Small intestine (tissue), 7 donors: ENCODE results near the gene LRP1B. TPM values are rescaled to one million over a fixed set of nuclear protein-coding genes. Genes with fewer than 3 reads are reported as not detected.

Source experiments
- DNase-seq, 2 donors: peaks; one replicate each; pipeline versions ENCODE4 v3.0.0 to v3.0.0-alpha.2; 2013
- FAIRE-seq: peaks from 2 replicates; lab custom pipeline; 2012; peaks lifted over from hg19 to GRCh38; lab: Jason Lieb, UNC
- H3K27ac ChIP-seq, 3 donors: one replicate each; pipeline ENCODE4 v1.5.1; 2013; ENCODE audit warnings: low read length in 2 of 3, mild to moderate bottlenecking in 2 of 3, control low read depth in 1 of 3, inconsistent platforms in 1 of 3, low read depth in 1 of 3, moderate library complexity in 1 of 3
- H3K27me3 ChIP-seq, 3 donors: one replicate each; pipeline ENCODE4 v1.6.1; 2013; ENCODE audit warnings: low read length in 3 of 3, inconsistent platforms in 1 of 3; ENCODE audit not compliant: control insufficient read depth in 3 of 3, insufficient read depth in 3 of 3
- H3K36me3 ChIP-seq, 3 donors: one replicate each; pipeline ENCODE4 v1.6.1; 2013; ENCODE audit warnings: low read length in 3 of 3, inconsistent platforms in 1 of 3, low read depth in 1 of 3, mild to moderate bottlenecking in 1 of 3, moderate library complexity in 1 of 3; ENCODE audit not compliant: control insufficient read depth in 3 of 3, insufficient read depth in 2 of 3
- H3K4me1 ChIP-seq, 3 donors: one replicate each; pipeline ENCODE4 v1.6.1; 2013; ENCODE audit warnings: low read length in 2 of 3, inconsistent platforms in 1 of 3, low read depth in 1 of 3, mild to moderate bottlenecking in 1 of 3, moderate library complexity in 1 of 3; ENCODE audit not compliant: control insufficient read depth in 3 of 3, insufficient read depth in 2 of 3
- H3K4me3 ChIP-seq, 3 donors: one replicate each; pipeline ENCODE4 v1.5.1; 2013; ENCODE audit warnings: low read length in 3 of 3, control low read depth in 1 of 3, inconsistent platforms in 1 of 3, low read depth in 1 of 3, mild to moderate bottlenecking in 1 of 3, moderate library complexity in 1 of 3
- H3K9me3 ChIP-seq, 2 donors: one replicate each; pipeline ENCODE4 v1.6.1; 2013; ENCODE audit warnings: low read depth in 1 of 2, low read length in 1 of 2; ENCODE audit not compliant: control insufficient read depth in 2 of 2, insufficient read depth in 1 of 2
- WGBS, 3 donors: extraction: QIAGEN DNeasy Blood & Tissue Kit; methylation state at CpG; one replicate each; pipeline ENCODE4 v1.1.7; 2013; 5-methylcytosine and 5-hydroxymethylcytosine counted together
- polyA plus RNA-seq, 4 donors: library from polyadenylated mRNA; stranded (reverse) in 3 of 4; unstranded in 1 of 4; fragments of 200-250 nt in 3 of 4; fragments of 120-200 nt in 1 of 4; gene quantifications; one replicate each; pipeline versions ENCODE4 v1.2.1 to v1.2.3, GENCODE V29; 2013
- donor health status: healthy with polysubstance abuse.
- donor health status: control.
- donor health status: control.
- donor health status: Bipolar disorder and iron deficiency.
- donor health status: healthy.

The LRP1B gene
- polyA plus RNA-seq, 4 donors, result 0.07 to 0.64 TPM; not detected in 2

- WGBS, 3 donors, result 53 to 66% (median 62%) methylated on average over 3 of the region's 3 CpGs
- H3K9me3 ChIP-seq, result no peaks in the 10 kb centered on the region
- no peaks in the 10 kb centered on the region for H3K4me1 ChIP-seq
- FAIRE-seq, result no peak
- DNase-seq, result no peak
- no peaks in the 10 kb centered on the region for H3K36me3 ChIP-seq
- H3K27me3 ChIP-seq, result no peaks in the 10 kb centered on the region
- H3K27ac ChIP-seq, result no peak overlapping the region
- H3K4me3 ChIP-seq, result no peak overlapping the region
These were observed 93.8 kb downstream of the LRP1B start for GRCh38 chr2:142037066-142037465.

- Histone ChIP-seq H3K4me1 (no peaks in the 10 kb centered on the region), H3K27me3 (no peaks in the 10 kb centered on the region), H3K9me3 (no peaks in the 10 kb centered on the region), H3K4me3 (no peak overlapping the region), H3K36me3 (no peaks in the 10 kb centered on the region), H3K27ac (no peak overlapping the region)
- no peak for FAIRE-seq
- WGBS, 3 donors, result 16 to 38% (median 20%) methylated on average over 1 of the region's 1 CpG
- DNase-seq, result no peak
These were observed 97.4 kb downstream of the LRP1B start for GRCh38 chr2:142033393-142033792.

GRCh38 chr2:142031656-142032055, 99.2 kb downstream of the LRP1B start:
- Histone ChIP-seq H3K9me3 (no peaks in the 10 kb centered on the region), H3K4me1 (no peaks in the 10 kb centered on the region), H3K4me3 (no peak overlapping the region), H3K36me3 (no peaks in the 10 kb centered on the region), H3K27me3 (no peaks in the 10 kb centered on the region), H3K27ac (no peak overlapping the region)
- DNase-seq (no peak), FAIRE-seq (no peak)
- WGBS, 3 donors, result 66 to 75% (median 67%) methylated on average over 3 of the region's 3 CpGs

- WGBS, 3 donors, result 46 to 64% (median 64%) methylated on average over 2 of the region's 2 CpGs
- DNase-seq (no peak), FAIRE-seq (no peak)
- Histone ChIP-seq H3K4me1 (no peaks in the 10 kb centered on the region), H3K27ac (no peak overlapping the region), H3K36me3 (no peaks in the 10 kb centered on the region), H3K9me3 (no peaks in the 10 kb centered on the region), H3K4me3 (no peak overlapping the region), H3K27me3 (no peaks in the 10 kb centered on the region)
These were observed 100.1 kb downstream of the LRP1B start for GRCh38 chr2:142030735-142031134.

GRCh38 chr2:142029974-142030373, 100.8 kb downstream of the LRP1B start:
- no peak for DNase-seq
- 84 to 89% (median 89%) methylated on average over 1 of the region's 1 CpG for WGBS, 3 donors

GRCh38 chr2:142025394-142025793, 105.4 kb downstream of the LRP1B start:
- Histone ChIP-seq H3K4me1 (no peaks in the 10 kb centered on the region), H3K9me3 (no peaks in the 10 kb centered on the region), H3K36me3 (no peaks in the 10 kb centered on the region), H3K27ac (no peak overlapping the region), H3K4me3 (no peak overlapping the region), H3K27me3 (no peaks in the 10 kb centered on the region)
- DNase-seq (no peak), FAIRE-seq (no peak)
- 30 to 79% (median 57%) methylated on average over 1 of the region's 1 CpG for WGBS, 3 donors

More at GRCh38 chr2:142029974-142030373, 100.8 kb downstream of the LRP1B start:
- Histone ChIP-seq H3K9me3 (no peaks in the 10 kb centered on the region), H3K27me3 (no peaks in the 10 kb centered on the region), H3K4me3 (no peak overlapping the region), H3K4me1 (no peaks in the 10 kb centered on the region), H3K27ac (no peak overlapping the region), H3K36me3 (no peaks in the 10 kb centered on the region)
- no peak for FAIRE-seq

- Histone ChIP-seq H3K4me1 (no peaks in the 10 kb centered on the region), H3K4me3 (no peak overlapping the region), H3K27ac (no peak overlapping the region), H3K36me3 (no peaks in the 10 kb centered on the region), H3K9me3 (no peaks in the 10 kb centered on the region), H3K27me3 (no peaks in the 10 kb centered on the region)
- DNase-seq (no peak), FAIRE-seq (no peak)
- 51 to 57% (median 55%) methylated on average over 1 of the region's 1 CpG for WGBS, 3 donors
These were observed 110.4 kb downstream of the LRP1B start for GRCh38 chr2:142020368-142020767.

GRCh38 chr2:142014536-142014935, 116.3 kb downstream of the LRP1B start:
- WGBS, 3 donors, result 33 to 76% (median 39%) methylated on average over 1 of the region's 1 CpG
- H3K27ac ChIP-seq, result no peak overlapping the region
- no peak overlapping the region for H3K4me3 ChIP-seq
- H3K4me1 ChIP-seq, result no peaks in the 10 kb centered on the region
- no peaks in the 10 kb centered on the region for H3K27me3 ChIP-seq
- DNase-seq (no peak), FAIRE-seq (no peak)
- no peaks in the 10 kb centered on the region for H3K36me3 ChIP-seq
- H3K9me3 ChIP-seq, result no peaks in the 10 kb centered on the region

GRCh38 chr2:142012797-142013196, 118.0 kb downstream of the LRP1B start:
- no peaks in the 10 kb centered on the region for H3K27me3 ChIP-seq
- no peak for DNase-seq
- 65 to 78% (median 77%) methylated on average over 2 of the region's 2 CpGs for WGBS, 3 donors
- FAIRE-seq, result no peak
- no peak overlapping the region for H3K27ac ChIP-seq
- H3K4me1 ChIP-seq, result no peaks in the 10 kb centered on the region
- H3K4me3 ChIP-seq, result no peak overlapping the region
- H3K36me3 ChIP-seq, result no peaks in the 10 kb centered on the region
- H3K9me3 ChIP-seq, result no peaks in the 10 kb centered on the region
